ENCODE data around the gene RNF144A. TPM values are rescaled to one million over a fixed set of nuclear protein-coding genes. Genes with fewer than 3 reads are reported as not detected.

RNF144A gene
- total RNA-seq, 3 donors from 2014 or later (not counting 1 experiment from before 2014, with no cell fraction given), result 17.3 to 36.7 (median 19.0) TPM

GRCh38 chr2:6919901-6920742, 2.9 kb downstream of the RNF144A start:
- H3K27ac Mint-ChIP-seq, result peak overlapping the region in 1 of 2 donors; percentile 14
- no peak for ATAC-seq
- no peaks in the 10 kb centered on the region for H3K36me3 Mint-ChIP-seq
- peak overlapping the region; percentile 28 for H3K4me3 Mint-ChIP-seq
- H3K4me1 Mint-ChIP-seq, result peaks cover 35 to 65% of the 10 kb centered on the region in 2 donors
- WGBS (ENCODE audit: insufficient coverage), result 80% methylated on average over 10 of the region's 12 CpGs
- no peaks in the 10 kb centered on the region for H3K9me3 Mint-ChIP-seq
- Histone ChIP-seq H3K27me3 (ENCODE audit: control insufficient read depth, insufficient read depth, low read length) (no peaks in the 10 kb centered on the region), H3K27ac (ENCODE audit: low read length) (no peak overlapping the region), H3K9me3 (ENCODE audit: control insufficient read depth, insufficient read depth, low read length) (peaks cover 5% of the 10 kb centered on the region), H3K4me1 (ENCODE audit: control insufficient read depth, insufficient read depth, low read length) (peaks cover 23% of the 10 kb centered on the region), H3K36me3 (ENCODE audit: control insufficient read depth, insufficient read depth, low read length) (no peaks in the 10 kb centered on the region), H3K4me3 (ENCODE audit: low read length) (no peak overlapping the region)
- intact Hi-C loops (cut with micrococcal nuclease), result no loop called here
- TF ChIP-seq, protein P1, sequence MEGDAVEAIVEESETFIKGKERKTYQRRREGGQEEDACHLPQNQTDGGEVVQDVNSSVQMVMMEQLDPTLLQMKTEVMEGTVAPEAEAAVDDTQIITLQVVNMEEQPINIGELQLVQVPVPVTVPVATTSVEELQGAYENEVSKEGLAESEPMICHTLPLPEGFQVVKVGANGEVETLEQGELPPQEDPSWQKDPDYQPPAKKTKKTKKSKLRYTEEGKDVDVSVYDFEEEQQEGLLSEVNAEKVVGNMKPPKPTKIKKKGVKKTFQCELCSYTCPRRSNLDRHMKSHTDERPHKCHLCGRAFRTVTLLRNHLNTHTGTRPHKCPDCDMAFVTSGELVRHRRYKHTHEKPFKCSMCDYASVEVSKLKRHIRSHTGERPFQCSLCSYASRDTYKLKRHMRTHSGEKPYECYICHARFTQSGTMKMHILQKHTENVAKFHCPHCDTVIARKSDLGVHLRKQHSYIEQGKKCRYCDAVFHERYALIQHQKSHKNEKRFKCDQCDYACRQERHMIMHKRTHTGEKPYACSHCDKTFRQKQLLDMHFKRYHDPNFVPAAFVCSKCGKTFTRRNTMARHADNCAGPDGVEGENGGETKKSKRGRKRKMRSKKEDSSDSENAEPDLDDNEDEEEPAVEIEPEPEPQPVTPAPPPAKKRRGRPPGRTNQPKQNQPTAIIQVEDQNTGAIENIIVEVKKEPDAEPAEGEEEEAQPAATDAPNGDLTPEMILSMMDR (IDR thresholded peaks at IDR 0.05), result no peak
- DNase-seq, result no peak
- H3K27me3 Mint-ChIP-seq (ENCODE audit: low read depth in 2 of 2), result no peaks in the 10 kb centered on the region

GRCh38 chr2:6920743-6921064, 3.5 kb downstream of the RNF144A start:
- peak overlapping the region in 1 of 2 donors; percentile 14 for H3K27ac Mint-ChIP-seq
- 95% methylated on average over 2 of the region's 4 CpGs for WGBS (ENCODE audit: insufficient coverage)
- H3K4me1 Mint-ChIP-seq, result peaks cover 38 to 65% of the 10 kb centered on the region in 2 donors

GRCh38 chr2:6921321-6921922, 4.2 kb downstream of the RNF144A start:
- Mint-ChIP-seq H3K36me3 (no peaks in the 10 kb centered on the region), H3K4me3 (no peak overlapping the region), H3K27ac (no peak overlapping the region), H3K9me3 (no peaks in the 10 kb centered on the region), H3K27me3 (ENCODE audit: low read depth in 2 of 2) (no peaks in the 10 kb centered on the region), H3K4me1 (peaks cover 41 to 70% of the 10 kb centered on the region in 2 donors)
- no peak overlapping the region for H3K27ac ChIP-seq (ENCODE audit: low read length)
- peaks cover 23% of the 10 kb centered on the region for H3K4me1 ChIP-seq (ENCODE audit: control insufficient read depth, insufficient read depth, low read length)
- H3K9me3 ChIP-seq (ENCODE audit: control insufficient read depth, insufficient read depth, low read length), result peaks cover 5% of the 10 kb centered on the region
- H3K27me3 ChIP-seq (ENCODE audit: control insufficient read depth, insufficient read depth, low read length), result no peaks in the 10 kb centered on the region
- H3K4me3 ChIP-seq (ENCODE audit: low read length), result no peak overlapping the region
- H3K36me3 ChIP-seq (ENCODE audit: control insufficient read depth, insufficient read depth, low read length), result no peaks in the 10 kb centered on the region
- TF ChIP-seq, protein P1 (IDR thresholded peaks at IDR 0.05), result no peak
- ATAC-seq (no peak), DNase-seq (no peak)
- intact Hi-C loops (cut with micrococcal nuclease), result no loop called here
- 86% methylated on average over 11 of the region's 11 CpGs for WGBS (ENCODE audit: insufficient coverage)

More at GRCh38 chr2:6920743-6921064, 3.5 kb downstream of the RNF144A start:
- intact Hi-C loops (cut with micrococcal nuclease), result no loop called here
- ATAC-seq (no peak), DNase-seq (no peak)
- Histone ChIP-seq H3K4me3 (ENCODE audit: low read length) (no peak overlapping the region), H3K4me1 (ENCODE audit: control insufficient read depth, insufficient read depth, low read length) (peaks cover 23% of the 10 kb centered on the region), H3K36me3 (ENCODE audit: control insufficient read depth, insufficient read depth, low read length) (no peaks in the 10 kb centered on the region), H3K27me3 (ENCODE audit: control insufficient read depth, insufficient read depth, low read length) (no peaks in the 10 kb centered on the region), H3K9me3 (ENCODE audit: control insufficient read depth, insufficient read depth, low read length) (peaks cover 5% of the 10 kb centered on the region), H3K27ac (ENCODE audit: low read length) (no peak overlapping the region)
- H3K27me3 Mint-ChIP-seq (ENCODE audit: low read depth in 2 of 2), result no peaks in the 10 kb centered on the region
- no peaks in the 10 kb centered on the region for H3K36me3 Mint-ChIP-seq
- no peaks in the 10 kb centered on the region for H3K9me3 Mint-ChIP-seq
- TF ChIP-seq, protein P1 (IDR thresholded peaks at IDR 0.05), result no peak
- no peak overlapping the region for H3K4me3 Mint-ChIP-seq

Measured in natural killer cell (primary cell).